Measurements from ENCODE around the gene CBX7.

GRCh38 chr22:39181778-39182177 is 29.3 kb upstream of the CBX7 start:
- TF ChIP-seq GATA3 (IDR thresholded peaks at IDR 0.05; ENCODE audit: low read depth, low read length) (no peak), GATA2 (IDR thresholded peaks at IDR 0.05; ENCODE audit: low read depth, low read length) (no peak)

Measured in SH-SY5Y (cell line).